ENCODE results near the gene POF1B.

DNA sequence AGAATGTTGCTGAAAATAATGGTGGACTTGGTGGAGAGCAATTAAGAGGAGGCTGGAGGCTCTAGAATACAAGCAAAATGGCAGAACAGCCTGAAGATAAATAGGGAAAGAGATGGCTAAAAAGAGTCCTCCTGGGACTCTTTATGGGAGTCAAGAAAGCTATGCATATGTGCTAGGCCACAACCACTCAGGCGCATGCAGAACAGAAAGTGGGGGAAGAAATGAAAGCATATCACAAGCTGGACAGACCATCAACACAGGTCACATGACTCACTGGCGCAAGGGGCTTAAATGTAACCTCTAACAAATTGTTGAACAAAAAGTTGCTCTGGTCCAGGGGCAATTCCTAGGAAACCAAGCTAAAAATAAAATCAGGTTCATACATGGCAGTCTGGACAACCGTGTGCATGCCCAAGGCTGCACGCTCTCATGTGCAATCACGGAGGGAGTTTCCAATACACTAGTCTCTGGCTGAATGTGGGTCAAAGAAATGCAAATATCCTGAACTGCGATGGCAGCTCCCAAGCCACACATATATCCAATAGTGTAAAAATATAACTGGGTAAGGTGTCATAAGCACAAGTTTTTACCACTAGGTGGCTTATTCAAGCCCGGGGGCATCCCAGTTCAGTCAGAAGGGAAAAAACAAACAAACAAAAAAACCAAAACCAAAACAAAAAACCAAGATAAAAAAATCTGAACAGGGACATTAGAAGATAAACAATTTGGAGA lies 90.3 kb downstream of the POF1B start:
- TF ChIP-seq POLR2AphosphoS5 (IDR thresholded peaks at IDR 0.05; ENCODE audit: borderline replicate concordance, low read depth, low read length) (no peak), EZH2 (IDR thresholded peaks at IDR 0.05) (no peak), FOXP2 (optimal IDR thresholded peaks at IDR 0.05; ENCODE audit: control extremely low read depth, extremely low read length, insufficient read depth) (no peak)
